ENCODE data around the gene TOX3.

Gene TOX3

DNA sequence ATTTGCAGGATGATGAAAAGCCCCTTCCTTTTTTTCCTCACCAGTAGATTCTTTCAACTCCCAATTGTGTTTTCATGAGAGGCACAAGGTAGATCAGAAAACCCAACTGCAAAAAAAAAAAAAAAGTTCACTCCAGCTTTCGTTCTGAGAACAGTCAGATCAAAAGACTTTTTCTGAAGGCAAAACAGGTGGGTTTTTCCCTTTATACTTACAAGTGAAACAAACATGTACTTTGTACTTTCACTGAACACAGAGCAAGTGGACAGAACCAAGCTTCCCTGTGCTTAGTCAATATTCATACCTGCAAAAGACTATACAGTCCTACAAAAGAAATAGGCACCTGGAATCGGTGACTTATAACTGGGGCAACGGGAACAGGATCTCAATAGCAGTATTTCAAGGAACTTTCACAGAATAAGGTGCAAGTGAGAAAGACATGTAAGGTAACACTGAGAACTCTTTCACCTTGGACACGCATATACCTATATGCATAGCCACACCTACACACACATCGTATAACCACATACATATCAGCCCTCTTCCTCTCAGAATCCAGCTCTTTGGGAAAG is 54.1 kb downstream of the TOX3 start:
- no peak for DNase-seq (ENCODE audit: low spot score)

DNA sequence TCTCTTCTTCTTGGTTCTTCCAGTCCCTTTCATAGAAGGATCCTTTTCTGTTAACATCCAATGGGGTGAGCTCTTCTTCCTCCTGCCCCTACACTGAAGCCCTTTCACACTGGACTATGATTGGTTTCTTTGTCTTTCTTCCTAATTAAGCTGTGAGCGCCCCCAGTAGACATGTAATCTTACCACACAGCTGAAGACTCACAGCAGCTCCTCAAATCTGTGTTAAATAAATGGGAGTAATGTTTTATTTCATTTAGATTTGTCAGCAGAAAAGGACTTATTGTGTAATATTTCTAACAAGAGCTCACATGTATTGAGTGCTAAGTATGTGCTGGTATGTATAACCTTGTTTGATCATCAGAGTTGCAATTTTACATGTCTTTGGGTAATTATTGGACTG is 55.7 kb downstream of the TOX3 start:
- no peak for DNase-seq (ENCODE audit: low spot score)

GRCh38 chr16:52489894-52490293 is 57.0 kb downstream of the TOX3 start:
- no peak for DNase-seq (ENCODE audit: low spot score)

DNA sequence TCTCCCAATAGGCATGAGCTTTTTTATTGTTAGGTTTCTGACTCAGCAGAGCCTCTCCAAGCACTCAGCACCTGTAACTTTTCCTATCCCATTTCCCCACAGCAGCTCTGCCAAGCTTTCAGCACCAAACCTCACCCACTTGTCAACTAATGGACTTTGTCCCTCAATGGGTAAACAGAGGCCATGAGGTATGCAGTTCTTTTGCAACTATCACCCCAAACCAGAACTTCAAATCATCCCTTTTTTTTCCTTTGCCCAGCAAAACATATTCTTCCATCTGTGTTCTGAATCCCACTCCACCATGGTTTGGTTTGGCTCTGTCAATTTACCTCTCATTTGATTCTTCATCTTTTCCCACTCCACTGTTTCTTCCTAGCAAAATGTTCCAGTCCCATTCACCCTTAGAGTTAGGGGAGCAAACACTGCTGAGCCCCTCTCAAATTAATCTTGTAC is 58.1 kb downstream of the TOX3 start:
- no peak for DNase-seq (ENCODE audit: low spot score)

DNA sequence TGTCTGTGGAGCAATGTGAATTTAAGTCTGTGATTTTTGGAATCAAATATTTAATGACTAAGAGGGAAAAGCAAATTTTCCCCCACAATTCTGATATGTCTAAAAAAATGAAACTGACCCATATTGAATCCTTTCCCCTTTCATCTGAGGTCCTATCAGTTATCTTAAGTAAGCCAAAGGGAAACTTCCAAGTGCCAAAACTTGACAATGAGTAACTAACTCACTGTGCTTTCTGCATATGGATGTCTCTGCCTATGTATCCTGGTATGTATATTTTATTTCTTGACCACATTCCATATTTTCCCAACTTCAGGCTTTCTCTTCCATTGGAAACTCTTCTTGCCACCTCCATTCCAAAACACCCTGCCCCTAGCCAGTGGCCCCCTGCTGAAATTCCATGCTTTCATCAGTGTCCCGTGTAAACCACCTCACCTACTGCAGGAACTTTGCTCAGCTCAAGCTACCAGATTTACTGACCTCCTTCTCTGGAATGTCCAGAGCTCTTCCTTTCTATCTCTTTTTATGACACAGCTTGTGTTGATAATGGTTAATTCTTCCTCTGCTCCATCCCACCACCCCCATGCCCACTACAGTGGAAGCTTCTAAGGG is 59.0 kb downstream of the TOX3 start:
- no peak for DNase-seq (ENCODE audit: low spot score)

- no peak for DNase-seq (ENCODE audit: low spot score)
These were observed 66.7 kb downstream of the TOX3 start for GRCh38 chr16:52480237-52480636.

GRCh38 chr16:52476111-52476510 is 70.8 kb downstream of the TOX3 start:
- no peak for DNase-seq (ENCODE audit: low spot score)

DNA sequence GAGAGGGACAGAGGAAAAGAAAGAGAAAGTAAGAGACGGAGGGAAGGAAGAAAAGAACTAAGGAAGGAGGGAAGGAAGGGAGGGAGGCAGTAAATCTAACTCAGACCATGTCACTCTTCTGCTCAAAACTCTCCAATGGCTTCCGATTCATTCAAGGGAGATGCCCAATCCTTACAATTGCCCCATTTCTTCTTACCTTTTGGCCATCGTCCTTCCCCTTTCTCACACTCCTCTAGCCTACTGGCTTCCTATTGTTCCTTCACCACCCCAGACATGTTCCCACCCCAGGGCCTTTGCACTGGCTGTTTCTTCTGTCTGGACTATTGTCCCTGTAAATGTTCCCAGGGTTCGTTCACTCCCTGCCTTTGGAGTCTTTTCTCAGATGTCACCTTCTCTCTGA is 72.3 kb downstream of the TOX3 start:
- DNase-seq (ENCODE audit: low spot score), result no peak

DNA sequence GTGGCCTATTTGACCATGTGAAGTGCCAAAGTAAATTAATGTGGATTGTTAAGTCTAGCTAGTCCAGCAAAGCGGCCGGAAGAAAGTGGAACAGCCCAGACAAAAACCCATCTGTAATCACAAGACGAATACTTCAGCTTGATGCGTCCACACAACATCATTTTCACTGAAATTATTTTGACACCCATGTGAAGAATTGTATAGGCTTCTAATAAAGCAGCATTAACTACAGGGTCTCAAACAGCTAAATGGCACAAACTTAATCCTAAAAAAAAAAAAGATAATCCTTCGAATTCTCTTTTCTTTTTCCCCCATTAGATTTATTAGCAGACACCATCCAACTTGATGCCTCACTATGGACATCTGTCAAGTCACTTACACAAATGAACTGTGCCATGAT is 73.8 kb downstream of the TOX3 start:
- DNase-seq (ENCODE audit: low spot score), result no peak

DNA sequence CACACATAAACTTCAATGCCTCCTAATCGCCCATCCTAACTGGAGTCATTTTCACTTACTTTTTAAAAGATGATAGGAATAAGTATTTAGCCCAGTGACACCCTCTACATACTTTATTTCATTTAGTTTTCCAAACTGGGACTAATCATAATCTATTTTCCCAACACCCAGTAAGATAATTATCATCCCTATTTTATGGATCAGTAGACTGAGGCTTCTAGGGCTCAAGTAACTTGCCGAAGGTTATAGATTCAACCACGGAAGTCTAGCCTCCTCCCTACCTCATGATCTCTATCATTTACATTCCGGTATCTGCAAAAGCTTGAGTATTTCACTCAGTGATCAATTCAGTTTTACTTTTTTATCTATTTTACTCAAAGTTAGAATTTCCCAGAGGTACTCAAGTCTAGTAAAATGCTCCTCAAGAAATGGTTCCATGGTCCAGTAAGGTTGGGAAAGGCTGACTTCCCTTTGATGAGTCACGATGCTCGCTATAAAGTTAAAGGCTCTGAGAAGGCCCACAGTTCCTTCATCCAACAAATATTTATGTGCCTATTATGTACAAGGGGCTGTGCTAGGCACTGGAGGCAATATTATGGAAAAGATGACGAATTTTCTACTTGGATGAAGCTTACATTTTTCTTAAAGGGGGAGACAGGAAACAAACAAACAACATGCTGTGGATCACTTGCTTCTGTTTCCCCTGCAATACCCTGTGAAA is 75.1 kb downstream of the TOX3 start:
- no peak for DNase-seq (ENCODE audit: low spot score)

DNA sequence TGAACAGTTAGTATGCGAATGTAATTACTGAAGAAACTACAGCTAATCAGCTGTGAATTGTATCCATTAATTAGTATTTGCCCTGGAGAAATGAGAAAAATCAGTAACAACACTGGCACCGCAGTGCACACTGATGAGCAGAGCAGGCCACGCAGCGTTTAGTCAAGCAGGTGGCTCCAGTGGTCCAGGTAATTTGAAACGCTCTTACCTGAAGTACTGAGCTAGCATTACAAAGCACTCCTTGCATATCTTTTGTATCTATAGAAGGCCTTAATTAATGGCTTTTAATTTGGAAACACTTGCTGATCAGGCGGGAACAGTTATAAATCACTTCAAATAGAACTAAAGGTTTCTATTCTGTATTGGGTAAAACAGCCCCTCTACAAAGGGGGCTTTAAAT is 76.4 kb downstream of the TOX3 start:
- no peak for DNase-seq (ENCODE audit: low spot score)

GRCh38 chr16:52469775-52470174 is 77.2 kb downstream of the TOX3 start:
- no peak for DNase-seq (ENCODE audit: low spot score)

DNA sequence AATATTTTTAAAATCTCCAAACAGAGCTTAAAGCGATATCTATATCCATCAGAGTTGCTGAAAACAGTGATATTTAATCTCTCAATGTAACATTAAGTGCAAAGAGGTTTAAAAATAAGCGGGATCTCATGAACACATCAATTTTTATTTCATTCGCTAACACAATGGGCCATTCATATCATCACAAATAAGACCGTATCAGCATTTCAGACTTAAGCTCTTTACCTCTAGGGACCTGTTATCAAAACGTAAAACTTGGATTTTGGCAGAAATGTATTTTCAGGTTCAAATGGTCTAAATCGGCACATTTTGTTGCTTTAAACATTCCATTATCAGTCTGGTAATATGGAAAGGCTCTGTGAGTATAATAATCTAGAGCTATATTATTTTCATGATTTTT is 77.9 kb downstream of the TOX3 start:
- DNase-seq (ENCODE audit: low spot score), result no peak

DNA sequence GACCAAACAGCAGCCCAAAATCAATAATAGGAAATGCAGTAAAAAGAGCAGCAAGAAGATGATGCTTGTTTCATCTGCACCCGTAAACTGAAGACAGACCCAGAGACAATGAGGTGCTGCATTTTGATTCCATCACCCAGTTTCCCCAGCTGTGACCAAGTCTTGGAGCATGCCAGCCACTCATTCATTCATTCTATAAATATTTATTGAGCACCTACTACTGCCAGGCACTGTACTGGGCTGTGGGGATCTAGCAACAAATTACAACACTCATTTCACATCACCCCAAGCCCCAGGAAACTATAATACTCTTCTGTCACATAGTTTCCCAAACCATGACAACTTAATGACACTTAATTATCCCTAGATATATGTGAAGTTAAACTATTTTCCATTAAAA is 79.2 kb downstream of the TOX3 start:
- no peak for DNase-seq (ENCODE audit: low spot score)

- DNase-seq (ENCODE audit: low spot score), result no peak
These were observed 79.9 kb downstream of the TOX3 start for GRCh38 chr16:52466994-52467393.

- DNase-seq (ENCODE audit: low spot score), result no peak
These were observed 81.2 kb downstream of the TOX3 start for GRCh38 chr16:52465711-52466267.

GRCh38 chr16:52463904-52464303 is 83.0 kb downstream of the TOX3 start:
- DNase-seq (ENCODE audit: low spot score), result no peak

GRCh38 chr16:52462816-52463215 is 84.1 kb downstream of the TOX3 start:
- DNase-seq (ENCODE audit: low spot score), result no peak

GRCh38 chr16:52460639-52461178 is 86.2 kb downstream of the TOX3 start:
- DNase-seq (ENCODE audit: low spot score), result no peak

GRCh38 chr16:52456368-52456767 is 90.6 kb downstream of the TOX3 start:
- no peak for DNase-seq (ENCODE audit: low spot score)

GRCh38 chr16:52455549-52456277 is 91.2 kb downstream of the TOX3 start:
- no peak for DNase-seq (ENCODE audit: low spot score)

- no peak for DNase-seq (ENCODE audit: low spot score)
These were observed 93.3 kb downstream of the TOX3 start for GRCh38 chr16:52453644-52454043.
